Inflammatory macrophage (primary cell): ENCODE measurements around the gene CCDC18.

Source experiments
- DNase-seq, 2 donors: peaks; one replicate each; pipeline ENCODE4 v3.0.0-alpha.2; 2020 to 2022

CCDC18 gene

GRCh38 chr1:93313026-93313425 lies 132.5 kb downstream of the CCDC18 start:
- DNase-seq: no peak

- peak; percentile 90 to 93 for DNase-seq
Measured at GRCh38 chr1:93317207-93317606, 136.7 kb downstream of the CCDC18 start.

- DNase-seq: no peak
Measured at GRCh38 chr1:93317943-93318342, 137.4 kb downstream of the CCDC18 start.

GRCh38 chr1:93321720-93322119 lies 141.2 kb downstream of the CCDC18 start:
- no peak for DNase-seq

- no peak for DNase-seq
Measured at GRCh38 chr1:93322349-93322748, 141.8 kb downstream of the CCDC18 start.

- no peak for DNase-seq
Measured at GRCh38 chr1:93323185-93323820, 142.8 kb downstream of the CCDC18 start.

- DNase-seq: no peak
Measured at GRCh38 chr1:93324486-93325464, 144.3 kb downstream of the CCDC18 start.
